Caco-2 (cell line): ENCODE measurements around the gene HOGA1. TPM values are rescaled to one million over a fixed set of nuclear protein-coding genes. Genes with fewer than 3 reads are reported as not detected.

ENCODE experiments used
- BruUV-seq: library from RNA; stranded (reverse); fragments of 400-500 nt; replicated peaks from 2 replicates; lab custom pipeline; 2021; lab: Mats Ljungman, UMichigan
- CTCF ChIA-PET: fragments of 300-600 bp; sonication (Branson Sonifier 250); formaldehyde crosslinking; loops from one replicate; lab custom pipeline; 2022; ENCODE audit warnings: antibody characterized with exemption; lab: Charles Lee
- POLR2A ChIA-PET: fragments of 300-600 bp; sonication (Branson Sonifier 250); formaldehyde crosslinking; loops from one replicate; lab custom pipeline; 2022; ENCODE audit warnings: antibody characterized with exemption; lab: Charles Lee
- DNase-seq, 2 experiments: peaks; one replicate each; pipeline versions ENCODE4 v3.0.0 to v3.0.0-alpha.2; 2020 to 2022
- H3K27me3 ChIP-seq: replicated peaks from 2 replicates; pipeline ENCODE4 v1.6.0; 2011; ENCODE audit warnings: low read length; ENCODE audit not compliant: control insufficient read depth, insufficient read depth
- H3K36me3 ChIP-seq: 2 replicates; pipeline ENCODE4 v1.5.1; 2011; ENCODE audit warnings: low read length; ENCODE audit not compliant: control insufficient read depth, insufficient read depth
- H3K4me1 ChIP-seq: fragments of 250-450 bp; sonication (Bioruptor Pico); 2 replicates; pipeline ENCODE4 v1.5.1; 2020; ENCODE audit warnings: mild to moderate bottlenecking
- H3K4me3 ChIP-seq: 2 replicates; pipeline ENCODE4 v1.5.1; 2011; ENCODE audit warnings: low read depth, mild to moderate bottlenecking, control low read depth, low read length
- H3K9me3 ChIP-seq: fragments of 250-450 bp; sonication (Bioruptor Pico); 2 replicates; pipeline ENCODE4 v1.5.1; 2020; ENCODE audit warnings: mild to moderate bottlenecking, moderate library complexity
- H3K27ac Mint-ChIP-seq: one replicate; pipeline ENCODE4 v1.8.0; 2022; ENCODE audit warnings: mixed read lengths; ENCODE audit not compliant: unreplicated experiment
- H3K27me3 Mint-ChIP-seq: one replicate; pipeline ENCODE4 v1.8.0; 2022; ENCODE audit warnings: mixed read lengths; ENCODE audit not compliant: insufficient read depth, unreplicated experiment
- H3K36me3 Mint-ChIP-seq: one replicate; pipeline ENCODE4 v1.8.0; 2022; ENCODE audit warnings: mild to moderate bottlenecking, mixed read lengths; ENCODE audit not compliant: insufficient read depth, unreplicated experiment
- H3K4me1 Mint-ChIP-seq: one replicate; pipeline ENCODE4 v1.8.0; 2022; ENCODE audit warnings: low read depth, mixed read lengths; ENCODE audit not compliant: unreplicated experiment
- H3K4me3 Mint-ChIP-seq: one replicate; pipeline ENCODE4 v1.8.0; 2022; ENCODE audit warnings: mild to moderate bottlenecking, moderate library complexity, mixed read lengths; ENCODE audit not compliant: unreplicated experiment
- H3K9me3 Mint-ChIP-seq: one replicate; pipeline ENCODE4 v1.8.0; 2022; ENCODE audit warnings: mixed read lengths; ENCODE audit not compliant: unreplicated experiment
- intact Hi-C: fragments of 100-400 bp; cut with micrococcal nuclease; formaldehyde crosslinking; loops from one replicate; pipeline ENCODE4 v1.10.0; 2022; ENCODE audit not compliant: unreplicated experiment
- total RNA-seq: library from RNA; stranded (reverse); gene quantifications from 2 replicates; pipeline ENCODE4 v1.2.3, GENCODE V29; 2022
- TF ChIP-seq, protein P1 (sequence below), 2 experiments: fragments of 200-600 bp in 1 of 2; IDR thresholded peaks; 1 replicate in 1 of 2; 2 replicates in 1 of 2; pipeline versions ENCODE4 v1.5.1 to v1.8.0; 2011 to 2022; ENCODE audit warnings: antibody characterized with exemption in 1 of 2, control low read depth in 1 of 2, inconsistent platforms in 1 of 2, low read depth in 1 of 2, low read length in 1 of 2, mild to moderate bottlenecking in 1 of 2, moderate library complexity in 1 of 2; ENCODE audit not compliant: insufficient read depth in 1 of 2, severe bottlenecking in 1 of 2, unreplicated experiment in 1 of 2

HOGA1 gene
- total RNA-seq, 1 experiment from 2014 or later: 0.50 TPM

DNA sequence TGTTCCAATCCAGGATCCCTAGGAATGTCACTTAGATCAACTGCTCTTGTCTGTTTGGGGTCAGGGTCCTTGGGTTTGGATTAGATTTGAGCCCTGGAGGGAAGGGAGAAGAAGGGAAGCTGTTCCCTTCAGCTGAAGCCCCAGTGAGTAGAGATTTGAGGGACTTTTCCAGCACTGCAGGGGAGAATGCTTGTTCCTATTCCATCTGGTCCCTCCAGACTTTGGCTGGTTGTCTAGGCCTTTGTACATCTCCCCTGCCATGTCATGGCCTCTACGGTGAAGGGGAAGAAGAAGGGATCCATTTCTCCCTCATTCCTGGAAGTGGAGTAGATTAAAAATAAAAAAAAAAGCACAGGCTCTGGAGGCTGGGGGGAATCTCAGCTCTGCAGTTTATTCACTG, 16.4 kb downstream of the HOGA1 start:
- ChIA-PET CTCF (interaction anchor here (1.9 kb wide), 1 partner anchor 29 kb away, joined by 6 read pairs; no protein-coding TSS in a partner anchor), POLR2A (no interaction called here)
- Mint-ChIP-seq H3K4me1 (peaks cover 18% of the 10 kb centered on the region), H3K27ac (no peak overlapping the region), H3K36me3 (no peaks in the 10 kb centered on the region), H3K27me3 (no peaks in the 10 kb centered on the region), H3K9me3 (no peaks in the 10 kb centered on the region), H3K4me3 (no peak overlapping the region)
- Histone ChIP-seq H3K4me1 (no peaks in the 10 kb centered on the region), H3K27me3 (no peaks in the 10 kb centered on the region), H3K9me3 (no peaks in the 10 kb centered on the region), H3K36me3 (no peaks in the 10 kb centered on the region), H3K4me3 (no peak overlapping the region)
- intact Hi-C loops: no loop called here
- no peak for DNase-seq
- TF ChIP-seq, protein P1, sequence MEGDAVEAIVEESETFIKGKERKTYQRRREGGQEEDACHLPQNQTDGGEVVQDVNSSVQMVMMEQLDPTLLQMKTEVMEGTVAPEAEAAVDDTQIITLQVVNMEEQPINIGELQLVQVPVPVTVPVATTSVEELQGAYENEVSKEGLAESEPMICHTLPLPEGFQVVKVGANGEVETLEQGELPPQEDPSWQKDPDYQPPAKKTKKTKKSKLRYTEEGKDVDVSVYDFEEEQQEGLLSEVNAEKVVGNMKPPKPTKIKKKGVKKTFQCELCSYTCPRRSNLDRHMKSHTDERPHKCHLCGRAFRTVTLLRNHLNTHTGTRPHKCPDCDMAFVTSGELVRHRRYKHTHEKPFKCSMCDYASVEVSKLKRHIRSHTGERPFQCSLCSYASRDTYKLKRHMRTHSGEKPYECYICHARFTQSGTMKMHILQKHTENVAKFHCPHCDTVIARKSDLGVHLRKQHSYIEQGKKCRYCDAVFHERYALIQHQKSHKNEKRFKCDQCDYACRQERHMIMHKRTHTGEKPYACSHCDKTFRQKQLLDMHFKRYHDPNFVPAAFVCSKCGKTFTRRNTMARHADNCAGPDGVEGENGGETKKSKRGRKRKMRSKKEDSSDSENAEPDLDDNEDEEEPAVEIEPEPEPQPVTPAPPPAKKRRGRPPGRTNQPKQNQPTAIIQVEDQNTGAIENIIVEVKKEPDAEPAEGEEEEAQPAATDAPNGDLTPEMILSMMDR (IDR thresholded peaks at IDR 0.05; ENCODE audit: insufficient read depth in 1 of 2, low read depth in 1 of 2, low read length in 1 of 2, severe bottlenecking in 1 of 2, unreplicated experiment in 1 of 2): no peak
- no TSS peak for BruUV-seq

DNA sequence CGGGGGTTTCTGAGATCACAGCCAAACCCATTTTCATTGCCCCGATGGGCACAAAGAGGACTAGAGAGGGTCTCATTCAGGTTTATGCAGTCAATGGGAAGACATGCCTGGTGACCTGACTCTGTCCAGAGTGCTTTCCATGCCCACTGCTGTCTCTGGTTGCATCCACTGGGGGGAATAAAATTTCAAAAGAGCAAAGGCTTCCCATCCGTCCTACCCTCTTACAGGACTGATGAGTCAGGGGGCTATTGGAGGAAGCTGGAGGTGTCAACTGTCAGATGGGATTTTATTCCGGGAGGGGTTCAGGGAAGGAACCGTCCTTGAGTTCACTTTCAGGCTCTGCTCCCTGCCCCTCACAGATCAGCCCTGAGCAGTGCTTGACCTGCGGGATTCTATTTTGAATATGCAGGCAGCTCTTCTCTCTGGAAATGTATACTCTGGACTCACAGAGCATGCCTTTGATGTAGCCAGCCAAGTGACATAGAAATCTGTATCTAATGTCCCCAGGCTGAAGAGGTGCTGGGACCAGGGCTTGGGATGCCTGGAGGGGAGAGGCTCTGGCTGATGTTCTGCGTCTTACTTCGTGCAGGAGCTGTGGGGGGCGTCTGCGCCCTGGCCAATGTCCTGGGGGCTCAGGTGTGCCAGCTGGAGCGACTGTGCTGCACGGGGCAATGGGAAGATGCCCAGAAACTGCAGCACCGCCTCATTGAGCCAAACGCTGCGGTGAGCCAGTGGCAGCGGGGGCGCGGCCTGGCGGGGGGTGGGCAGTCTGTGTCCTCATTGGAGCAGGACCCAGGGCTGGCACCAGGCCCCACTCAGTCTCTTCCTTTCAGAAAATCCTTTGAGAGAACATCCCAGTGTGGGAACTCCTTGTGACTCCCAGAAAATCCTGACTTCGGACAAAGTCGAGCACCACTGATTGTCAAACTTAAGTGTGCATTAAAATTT, 17.4 kb downstream of the HOGA1 start:
- no peak overlapping the region for H3K27ac Mint-ChIP-seq
- no peaks in the 10 kb centered on the region for H3K36me3 ChIP-seq
- H3K4me1 Mint-ChIP-seq: peaks cover 12% of the 10 kb centered on the region
- TF ChIP-seq, protein P1 (IDR thresholded peaks at IDR 0.05; ENCODE audit: insufficient read depth in 1 of 2, low read depth in 1 of 2, low read length in 1 of 2, severe bottlenecking in 1 of 2, unreplicated experiment in 1 of 2): no peak
- H3K4me3 ChIP-seq: no peak overlapping the region
- H3K27me3 Mint-ChIP-seq: no peaks in the 10 kb centered on the region
- POLR2A ChIA-PET: no interaction called here
- DNase-seq: no peak
- intact Hi-C loops: no loop called here
- H3K9me3 ChIP-seq: no peaks in the 10 kb centered on the region
- no peaks in the 10 kb centered on the region for H3K36me3 Mint-ChIP-seq
- no peaks in the 10 kb centered on the region for H3K9me3 Mint-ChIP-seq
- BruUV-seq: no TSS peak
- CTCF ChIA-PET: interaction anchor here (1.9 kb wide), 1 partner anchor 30 kb away, joined by 6 read pairs; no protein-coding TSS in a partner anchor
- no peaks in the 10 kb centered on the region for H3K4me1 ChIP-seq
- H3K4me3 Mint-ChIP-seq: no peak overlapping the region
- no peaks in the 10 kb centered on the region for H3K27me3 ChIP-seq

GRCh38 chr10:97607095-97607636, 23.0 kb downstream of the HOGA1 start:
- no TSS peak for BruUV-seq
- Mint-ChIP-seq H3K36me3 (no peaks in the 10 kb centered on the region), H3K4me3 (no peak overlapping the region), H3K27me3 (no peaks in the 10 kb centered on the region), H3K27ac (no peak overlapping the region), H3K9me3 (no peaks in the 10 kb centered on the region), H3K4me1 (no peaks in the 10 kb centered on the region)
- no peak for DNase-seq
- CTCF ChIA-PET: no interaction called here
- H3K4me3 ChIP-seq: no peak overlapping the region
- no peaks in the 10 kb centered on the region for H3K9me3 ChIP-seq
- TF ChIP-seq, protein P1 (IDR thresholded peaks at IDR 0.05; ENCODE audit: insufficient read depth in 1 of 2, low read depth in 1 of 2, low read length in 1 of 2, severe bottlenecking in 1 of 2, unreplicated experiment in 1 of 2): no peak
- no peaks in the 10 kb centered on the region for H3K27me3 ChIP-seq
- H3K4me1 ChIP-seq: no peaks in the 10 kb centered on the region
- intact Hi-C loops: no loop called here
- POLR2A ChIA-PET: no interaction called here
- no peaks in the 10 kb centered on the region for H3K36me3 ChIP-seq
